Measurements from ENCODE around the gene ANO2.

DNA sequence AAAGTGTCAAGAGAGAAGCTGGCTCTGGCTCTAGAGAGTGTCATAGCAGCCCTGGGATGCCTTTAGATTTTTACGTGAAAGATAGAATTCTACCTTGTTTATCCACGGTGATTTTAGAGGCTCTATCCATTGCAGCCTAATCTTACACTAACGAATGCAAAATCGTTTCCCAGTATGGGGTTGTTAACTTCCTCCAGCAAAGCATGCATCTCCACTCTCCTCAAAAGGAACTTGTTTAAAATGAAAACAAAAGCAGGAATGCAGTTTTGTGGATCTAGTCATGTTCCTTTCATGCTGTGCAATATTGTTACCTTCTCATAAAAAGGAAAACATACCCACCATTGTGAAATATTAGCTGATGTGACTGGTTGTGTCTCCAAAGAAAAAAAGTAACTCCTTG is 88.4 kb downstream of the ANO2 start:
- TF ChIP-seq CTCF (IDR thresholded peaks at IDR 0.05; ENCODE audit: low read depth, low read length, missing input control) (no peak), FOXA2 (IDR thresholded peaks at IDR 0.05) (no peak), GABPA (IDR thresholded peaks at IDR 0.05 in 1 of 2, conservative IDR thresholded peaks at IDR 0.05 in 1 of 2) (no peak), YY1 (IDR thresholded peaks at IDR 0.05) (no peak)
- TF ChIP-seq, protein P1, sequence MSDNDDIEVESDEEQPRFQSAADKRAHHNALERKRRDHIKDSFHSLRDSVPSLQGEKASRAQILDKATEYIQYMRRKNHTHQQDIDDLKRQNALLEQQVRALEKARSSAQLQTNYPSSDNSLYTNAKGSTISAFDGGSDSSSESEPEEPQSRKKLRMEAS (IDR thresholded peaks at IDR 0.05) = no peak

Data from liver (tissue), 3 donors.